ENCODE measurements around the gene TBCCD1. TPM values are rescaled to one million over a fixed set of nuclear protein-coding genes. Genes with fewer than 3 reads are reported as not detected.
"Not testable (repeated sequence)": the region's sequence is repeated elsewhere in the genome, so short reads cannot be mapped to it uniquely, and the experiment has no call there.

TBCCD1 gene
- total RNA-seq, 1 experiment from 2014 or later = 20.1 TPM

DNA sequence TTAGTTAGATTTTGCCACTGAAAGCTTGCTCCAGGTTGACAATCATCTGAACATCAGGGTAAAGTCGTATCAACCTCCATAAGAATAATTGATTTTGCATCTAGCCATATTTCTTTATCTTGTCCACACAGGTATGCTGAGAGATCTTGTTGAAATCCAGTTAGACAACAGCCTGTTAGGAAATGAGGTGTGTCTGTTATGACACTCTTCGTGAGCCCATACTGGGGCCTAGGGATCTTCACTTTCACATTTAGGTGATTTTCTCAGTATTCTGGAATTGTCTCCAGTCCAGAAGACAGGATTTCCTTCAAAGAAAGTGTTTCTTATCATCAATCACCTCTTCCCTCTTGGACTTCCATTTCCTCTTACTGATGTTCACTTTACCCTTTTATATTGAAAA lies 21.5 kb upstream of the TBCCD1 start:
- intact Hi-C loops (cut with micrococcal nuclease; ENCODE audit: unreplicated experiment) = loop anchor here (2.0 kb wide), 2 partner anchors 26 to 232 kb away; no protein-coding TSS in a partner anchor
- Histone ChIP-seq H3K9me3 (ENCODE audit: low read depth, low read length, poor library complexity, severe bottlenecking) (no peaks in the 10 kb centered on the region), H3K27ac (ENCODE audit: low read depth, low read length, poor library complexity, severe bottlenecking) (no peak overlapping the region), H3K36me3 (ENCODE audit: insufficient read depth, low read length, poor library complexity, severe bottlenecking) (peaks cover 22% of the 10 kb centered on the region), H3K27me3 (replicated peaks; ENCODE audit: insufficient read depth, low read depth, low read length, poor library complexity) (no peaks in the 10 kb centered on the region), H3K4me1 (ENCODE audit: insufficient read depth, low read length, poor library complexity, severe bottlenecking) (no peaks in the 10 kb centered on the region), H3K4me3 (ENCODE audit: low read depth, low read length, poor library complexity, severe bottlenecking) (no peak overlapping the region)
- no TSS peak for BruUV-seq (replicated peaks)
- TF ChIP-seq EZH2 (IDR thresholded peaks at IDR 0.05; ENCODE audit: borderline replicate concordance, low read depth, low read length, poor library complexity, severe bottlenecking) = no peak
- TF ChIP-seq, protein P1, sequence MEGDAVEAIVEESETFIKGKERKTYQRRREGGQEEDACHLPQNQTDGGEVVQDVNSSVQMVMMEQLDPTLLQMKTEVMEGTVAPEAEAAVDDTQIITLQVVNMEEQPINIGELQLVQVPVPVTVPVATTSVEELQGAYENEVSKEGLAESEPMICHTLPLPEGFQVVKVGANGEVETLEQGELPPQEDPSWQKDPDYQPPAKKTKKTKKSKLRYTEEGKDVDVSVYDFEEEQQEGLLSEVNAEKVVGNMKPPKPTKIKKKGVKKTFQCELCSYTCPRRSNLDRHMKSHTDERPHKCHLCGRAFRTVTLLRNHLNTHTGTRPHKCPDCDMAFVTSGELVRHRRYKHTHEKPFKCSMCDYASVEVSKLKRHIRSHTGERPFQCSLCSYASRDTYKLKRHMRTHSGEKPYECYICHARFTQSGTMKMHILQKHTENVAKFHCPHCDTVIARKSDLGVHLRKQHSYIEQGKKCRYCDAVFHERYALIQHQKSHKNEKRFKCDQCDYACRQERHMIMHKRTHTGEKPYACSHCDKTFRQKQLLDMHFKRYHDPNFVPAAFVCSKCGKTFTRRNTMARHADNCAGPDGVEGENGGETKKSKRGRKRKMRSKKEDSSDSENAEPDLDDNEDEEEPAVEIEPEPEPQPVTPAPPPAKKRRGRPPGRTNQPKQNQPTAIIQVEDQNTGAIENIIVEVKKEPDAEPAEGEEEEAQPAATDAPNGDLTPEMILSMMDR (conservative IDR thresholded peaks at IDR 0.05; ENCODE audit: low read depth, low read length) = no peak
- ChIA-PET POLR2A (ENCODE audit: low non-redundant PET) (no interaction called here), CTCF (interaction anchor here (0.6 to 1.5 kb wide), 3 partner anchors 26 to 184 kb away, joined by 3 to 11 read pairs (median 5); no protein-coding TSS in a partner anchor)
- DNase-seq (ENCODE audit: low spot score) = no peak

DNA sequence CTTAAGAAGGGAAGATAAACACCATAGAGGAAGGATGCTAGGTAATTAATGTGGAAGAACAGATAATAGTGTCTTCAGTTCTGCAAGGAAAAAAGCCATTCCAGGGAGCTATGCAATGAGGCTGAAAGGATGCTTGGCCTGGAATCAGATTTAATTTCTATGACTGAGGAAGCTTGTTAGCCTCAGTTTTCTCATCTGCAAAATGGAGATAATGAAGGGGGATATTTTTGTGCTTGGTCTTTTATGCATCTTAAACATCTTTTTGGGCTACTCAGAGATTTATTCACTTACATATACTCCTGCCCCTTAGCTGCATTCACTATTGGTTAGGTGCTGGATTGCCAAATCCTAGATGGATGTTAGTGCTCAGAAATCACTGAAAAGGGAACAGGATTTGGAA lies 20.0 kb upstream of the TBCCD1 start:
- Histone ChIP-seq H3K36me3 (ENCODE audit: insufficient read depth, low read length, poor library complexity, severe bottlenecking) (peaks cover 37% of the 10 kb centered on the region), H3K27me3 (replicated peaks; ENCODE audit: insufficient read depth, low read depth, low read length, poor library complexity) (no peaks in the 10 kb centered on the region), H3K9me3 (ENCODE audit: low read depth, low read length, poor library complexity, severe bottlenecking) (no peaks in the 10 kb centered on the region), H3K4me1 (ENCODE audit: insufficient read depth, low read length, poor library complexity, severe bottlenecking) (no peaks in the 10 kb centered on the region), H3K4me3 (ENCODE audit: low read depth, low read length, poor library complexity, severe bottlenecking) (no peak overlapping the region), H3K27ac (ENCODE audit: low read depth, low read length, poor library complexity, severe bottlenecking) (no peak overlapping the region)
- TF ChIP-seq, protein P1 (conservative IDR thresholded peaks at IDR 0.05; ENCODE audit: low read depth, low read length) = no peak
- TF ChIP-seq EZH2 (IDR thresholded peaks at IDR 0.05; ENCODE audit: borderline replicate concordance, low read depth, low read length, poor library complexity, severe bottlenecking) = no peak
- intact Hi-C loops (cut with micrococcal nuclease; ENCODE audit: unreplicated experiment) = no loop called here
- POLR2A ChIA-PET (ENCODE audit: low non-redundant PET) = no interaction called here
- DNase-seq (ENCODE audit: low spot score) = no peak
- BruUV-seq (replicated peaks) = no TSS peak
- CTCF ChIA-PET = no interaction called here

DNA sequence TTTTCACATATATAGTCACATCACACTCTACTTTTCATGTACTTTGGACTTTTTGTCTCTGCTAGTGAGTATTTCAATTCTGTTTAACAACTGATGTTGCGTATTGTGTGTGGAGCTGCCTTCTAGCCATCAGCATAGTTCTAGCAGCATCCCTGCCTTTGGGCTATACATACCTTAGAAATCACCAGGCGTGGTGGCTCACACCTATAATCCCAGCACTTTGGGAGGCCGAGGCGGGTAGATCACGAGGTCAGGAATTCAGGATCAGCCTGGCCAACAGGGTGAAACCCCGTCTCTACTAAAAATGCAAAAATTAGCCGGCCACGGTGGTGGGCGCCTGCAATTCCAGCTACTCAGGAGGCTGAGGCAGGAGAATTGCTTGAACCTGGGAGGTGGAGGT lies 19.1 kb upstream of the TBCCD1 start:
- BruUV-seq (replicated peaks); H3K27me3 ChIP-seq (replicated peaks; ENCODE audit: insufficient read depth, low read depth, low read length, poor library complexity); POLR2A ChIA-PET (ENCODE audit: low non-redundant PET); H3K9me3 ChIP-seq (ENCODE audit: low read depth, low read length, poor library complexity, severe bottlenecking); H3K4me3 ChIP-seq (ENCODE audit: low read depth, low read length, poor library complexity, severe bottlenecking); DNase-seq (ENCODE audit: low spot score); CTCF ChIA-PET; H3K4me1 ChIP-seq (ENCODE audit: insufficient read depth, low read length, poor library complexity, severe bottlenecking); intact Hi-C loops (cut with micrococcal nuclease; ENCODE audit: unreplicated experiment); H3K27ac ChIP-seq (ENCODE audit: low read depth, low read length, poor library complexity, severe bottlenecking): not testable (repeated sequence)
- H3K36me3 ChIP-seq (ENCODE audit: insufficient read depth, low read length, poor library complexity, severe bottlenecking) = peaks cover 46% of the 10 kb centered on the region

DNA sequence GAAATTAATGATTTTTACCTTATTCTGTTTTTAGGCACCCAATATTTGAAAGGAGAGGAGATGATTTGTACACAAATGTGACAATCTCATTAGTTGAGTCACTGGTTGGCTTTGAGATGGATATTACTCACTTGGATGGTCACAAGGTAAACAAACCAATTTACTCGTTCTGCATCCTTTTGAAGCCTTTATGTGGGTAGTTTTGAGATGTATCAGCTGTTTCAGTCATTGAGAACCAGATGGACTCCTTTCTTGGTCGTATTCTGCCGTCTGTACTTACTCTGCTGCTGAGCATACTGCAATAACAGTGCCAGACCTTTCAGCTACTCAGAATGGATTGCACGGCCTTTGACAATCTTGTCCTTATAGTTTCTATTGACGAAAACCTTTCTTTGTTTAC lies 16.7 kb upstream of the TBCCD1 start:
- no peak overlapping the region for H3K27ac ChIP-seq (ENCODE audit: low read depth, low read length, poor library complexity, severe bottlenecking)
- DNase-seq (ENCODE audit: low spot score) = no peak
- TF ChIP-seq, protein P1 (conservative IDR thresholded peaks at IDR 0.05; ENCODE audit: low read depth, low read length) = no peak
- no peak for TF ChIP-seq EZH2 (IDR thresholded peaks at IDR 0.05; ENCODE audit: borderline replicate concordance, low read depth, low read length, poor library complexity, severe bottlenecking)
- POLR2A ChIA-PET (ENCODE audit: low non-redundant PET) = no interaction called here
- no TSS peak for BruUV-seq (replicated peaks)
- peaks cover 67% of the 10 kb centered on the region for H3K36me3 ChIP-seq (ENCODE audit: insufficient read depth, low read length, poor library complexity, severe bottlenecking)
- intact Hi-C loops (cut with micrococcal nuclease; ENCODE audit: unreplicated experiment) = no loop called here
- H3K4me1 ChIP-seq (ENCODE audit: insufficient read depth, low read length, poor library complexity, severe bottlenecking) = no peaks in the 10 kb centered on the region
- H3K9me3 ChIP-seq (ENCODE audit: low read depth, low read length, poor library complexity, severe bottlenecking) = no peaks in the 10 kb centered on the region
- H3K4me3 ChIP-seq (ENCODE audit: low read depth, low read length, poor library complexity, severe bottlenecking) = no peak overlapping the region
- no peaks in the 10 kb centered on the region for H3K27me3 ChIP-seq (replicated peaks; ENCODE audit: insufficient read depth, low read depth, low read length, poor library complexity)
- CTCF ChIA-PET = no interaction called here

Measured in A673 (cell line).